Gastroesophageal sphincter (tissue), 3 donors: Measurements from ENCODE around the gene AIG1.

ENCODE experiments used
- CTCF ChIP-seq, 4 experiments: fragments of 200-600 bp in 2 of 4; fragments of 450-650 bp in 2 of 4; sonication (generic) in 1 of 4; IDR thresholded peaks; one replicate each; pipeline ENCODE4 v1.5.1; 2017 to 2019; ENCODE audit warnings: antibody characterized with exemption in 4 of 4, mild to moderate bottlenecking in 2 of 4, moderate library complexity in 2 of 4
- EP300 ChIP-seq: sonication (generic); formaldehyde crosslinking; IDR thresholded peaks from one replicate; pipeline ENCODE4 v1.6.1; 2017; ENCODE audit warnings: antibody characterized with exemption, mild to moderate bottlenecking
- POLR2A ChIP-seq, 2 donors: fragments of 450-650 bp; IDR thresholded peaks; one replicate each; pipeline ENCODE4 v1.6.1; 2017; ENCODE audit warnings: antibody characterized with exemption in 2 of 2, mild to moderate bottlenecking in 2 of 2, moderate library complexity in 1 of 2
- POLR2AphosphoS5 ChIP-seq: sonication (generic); formaldehyde crosslinking; IDR thresholded peaks from one replicate; pipeline ENCODE4 v1.6.1; 2017; ENCODE audit warnings: antibody characterized with exemption

DNA sequence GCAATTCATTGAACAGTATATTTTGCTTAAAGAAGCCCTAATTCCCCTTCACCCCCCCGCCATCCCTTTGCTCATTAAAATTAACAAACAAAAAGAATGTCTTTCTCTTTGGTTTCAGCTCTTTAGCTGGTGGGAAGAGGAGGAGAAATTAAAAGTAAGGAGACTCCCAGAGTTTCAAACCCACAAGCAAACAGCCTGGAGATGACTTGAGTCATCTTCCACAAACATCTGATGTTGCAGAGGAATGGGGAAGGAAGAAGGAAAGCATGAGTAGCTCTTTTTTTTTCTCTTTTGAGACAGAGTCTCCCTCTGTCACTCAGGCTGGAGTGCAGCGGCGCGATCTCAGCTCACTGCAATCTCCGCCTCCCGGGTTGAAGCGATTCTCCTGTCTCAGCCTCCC, 200.2 kb downstream of the AIG1 start:
- no peak for TF ChIP-seq CTCF (IDR thresholded peaks at IDR 0.05)
- no peak for TF ChIP-seq POLR2A (IDR thresholded peaks at IDR 0.05)
- no peak for TF ChIP-seq POLR2AphosphoS5
- no peak for TF ChIP-seq EP300
